Measurements from ENCODE around the gene PFDN2. TPM values are rescaled to one million over a fixed set of nuclear protein-coding genes. Genes with fewer than 3 reads are reported as not detected.

PFDN2 gene
- polyA plus RNA-seq, 4 donors = 58.7 to 75.7 (median 73.8) TPM

- no peak for DNase-seq (ENCODE audit: low read depth in 4 of 4, low spot score in 3 of 4)
Observed at GRCh38 chr1:161061419-161061818, 56.4 kb downstream of the PFDN2 start.

- no peak for DNase-seq (ENCODE audit: low read depth in 4 of 4, low spot score in 3 of 4)
Observed at GRCh38 chr1:161059293-161059692, 58.5 kb downstream of the PFDN2 start.

DNA sequence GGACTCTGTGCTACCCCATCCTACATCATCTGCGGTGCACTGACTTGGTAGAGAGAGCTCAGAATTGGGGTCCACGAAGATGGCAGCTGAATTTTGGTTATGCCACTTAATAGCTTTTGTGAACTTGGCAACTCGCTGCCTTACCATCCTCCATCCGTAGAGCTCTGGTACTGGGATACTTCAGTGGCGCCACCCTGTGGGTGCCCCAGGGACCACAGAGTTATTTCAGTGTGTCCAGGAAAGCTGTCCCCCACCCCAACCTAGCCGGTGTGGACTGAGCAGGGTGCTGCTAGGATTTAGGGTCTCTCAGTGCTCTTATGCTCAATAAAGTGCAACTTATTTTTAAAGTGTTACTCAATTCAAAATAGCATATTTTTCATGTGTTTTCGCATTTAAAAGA lies 63.0 kb downstream of the PFDN2 start:
- DNase-seq (ENCODE audit: low read depth in 4 of 4, low spot score in 3 of 4) = no peak

DNA sequence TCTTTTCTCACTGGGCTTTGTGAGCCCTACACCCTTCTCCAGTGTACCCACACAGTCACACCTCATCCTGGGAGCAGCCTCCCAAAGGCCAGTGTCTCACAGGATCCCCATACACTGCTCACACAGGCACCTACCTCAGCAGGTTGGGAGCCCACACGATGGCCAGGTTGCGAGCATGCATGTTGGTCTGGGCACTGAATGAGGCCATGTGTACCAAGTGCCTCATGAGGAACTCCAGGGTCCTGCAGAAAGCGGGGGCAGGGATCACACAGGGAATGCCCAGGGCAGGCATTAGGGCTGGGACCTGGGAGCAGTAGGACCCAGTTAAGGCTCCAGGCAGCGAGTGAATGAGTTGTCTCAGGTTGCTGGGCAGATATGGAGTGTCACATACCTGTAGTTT lies 63.6 kb downstream of the PFDN2 start:
- DNase-seq (ENCODE audit: low read depth in 4 of 4, low spot score in 3 of 4) = no peak

- no peak for DNase-seq (ENCODE audit: low read depth in 4 of 4, low spot score in 3 of 4)
Observed at GRCh38 chr1:161052899-161053298, 64.9 kb downstream of the PFDN2 start.

DNA sequence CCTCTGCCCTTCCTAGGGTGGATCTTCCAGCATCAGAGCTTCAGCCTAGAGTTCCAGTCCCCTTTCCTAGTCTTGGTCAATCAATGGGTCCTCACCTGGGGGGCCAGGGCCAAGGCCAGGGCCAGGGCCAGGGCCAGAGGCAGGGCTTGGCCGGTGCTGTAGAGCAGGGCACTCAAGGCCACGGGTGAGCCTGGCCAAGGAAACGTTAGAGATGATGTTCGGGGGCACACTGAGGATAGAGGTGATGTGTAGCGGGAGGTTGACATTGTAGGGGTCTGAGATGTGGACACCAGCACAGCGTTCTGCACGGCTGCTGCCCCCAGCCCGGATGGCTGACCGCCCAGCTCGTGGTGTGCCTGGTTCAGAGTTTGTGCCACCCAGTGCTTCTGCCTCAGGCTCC lies 66.6 kb downstream of the PFDN2 start:
- no peak for DNase-seq (ENCODE audit: low read depth in 4 of 4, low spot score in 3 of 4)

Other genes with a start within 250 kb of the PFDN2 start
- gene ITLN1, start 232.9 kb downstream of the PFDN2 start, polyA plus RNA-seq (ENCODE audit: insufficient read length in 4 of 4) = 1 to 10 TPM in 3 of 4 donors, under 1 TPM in 1; 0.30 to 4.7 (median 1.9) TPM
- not detected for gene ITLN2, start 163.2 kb downstream of the PFDN2 start, polyA plus RNA-seq (ENCODE audit: insufficient read length in 4 of 4)
- 10 to 100 TPM; 11.1 to 98.1 (median 85.2) TPM for gene F11R, start 96.9 kb downstream of the PFDN2 start, polyA plus RNA-seq (ENCODE audit: insufficient read length in 4 of 4)
- gene TSTD1, start 79.1 kb downstream of the PFDN2 start, polyA plus RNA-seq (ENCODE audit: insufficient read length in 4 of 4) = 10 to 100 TPM in 3 of 4 donors, 1 to 10 TPM in 1; 9.5 to 75.7 (median 52.2) TPM
- gene USF1, start 72.1 kb downstream of the PFDN2 start, polyA plus RNA-seq (ENCODE audit: insufficient read length in 4 of 4) = 10 to 100 TPM; 51.0 to 68.9 (median 54.5) TPM
- gene ARHGAP30, start 48.1 kb downstream of the PFDN2 start, polyA plus RNA-seq (ENCODE audit: insufficient read length in 4 of 4) = 1 to 10 TPM; 2.2 to 3.8 (median 2.3) TPM
- gene NECTIN4, start 28.5 kb downstream of the PFDN2 start, polyA plus RNA-seq (ENCODE audit: insufficient read length in 4 of 4) = 1 to 10 TPM in 3 of 4 donors, under 1 TPM in 1; 0.14 to 7.3 (median 3.8) TPM
- gene KLHDC9, start 19.7 kb downstream of the PFDN2 start, polyA plus RNA-seq (ENCODE audit: insufficient read length in 4 of 4) = 10 to 100 TPM in 3 of 4 donors, 1 to 10 TPM in 1; 4.0 to 19.4 (median 17.3) TPM
- 10 to 100 TPM; 29.1 to 59.8 (median 48.6) TPM for gene NIT1, start 68 bp upstream of the PFDN2 start, polyA plus RNA-seq (ENCODE audit: insufficient read length in 4 of 4)
- gene DEDD, start 14.6 kb upstream of the PFDN2 start, polyA plus RNA-seq (ENCODE audit: insufficient read length in 4 of 4) = 10 to 100 TPM; 41.6 to 55.5 (median 48.9) TPM
- gene UFC1, start 35.9 kb upstream of the PFDN2 start, polyA plus RNA-seq (ENCODE audit: insufficient read length in 4 of 4) = 100 to 1,000 TPM; 136 to 169 (median 149) TPM
- 10 to 100 TPM; 44.9 to 55.2 (median 47.2) TPM for gene USP21, start 41.5 kb upstream of the PFDN2 start, polyA plus RNA-seq (ENCODE audit: insufficient read length in 4 of 4)
- 10 to 100 TPM; 31.9 to 63.1 (median 38.8) TPM for gene PPOX, start 48.4 kb upstream of the PFDN2 start, polyA plus RNA-seq (ENCODE audit: insufficient read length in 4 of 4)
- 10 to 100 TPM; 40.9 to 45.2 (median 42.3) TPM for gene B4GALT3, start 59.5 kb upstream of the PFDN2 start, polyA plus RNA-seq (ENCODE audit: insufficient read length in 4 of 4)
- 1 to 10 TPM in 1 of 4 donors, under 1 TPM in 3; 0.60 to 6.1 (median 0.79) TPM for gene ADAMTS4, start 81.0 kb upstream of the PFDN2 start, polyA plus RNA-seq (ENCODE audit: insufficient read length in 4 of 4)
- 100 to 1,000 TPM; 126 to 217 (median 189) TPM for gene NDUFS2, start 84.3 kb upstream of the PFDN2 start, polyA plus RNA-seq (ENCODE audit: insufficient read length in 4 of 4)
- gene FCER1G, start 97.3 kb upstream of the PFDN2 start, polyA plus RNA-seq (ENCODE audit: insufficient read length in 4 of 4) = 10 to 100 TPM; 13.1 to 39.3 (median 17.1) TPM
- 10 to 100 TPM in 1 of 4 donors, 1 to 10 TPM in 1, under 1 TPM in 1, not detected in 1; 0.73 to 87.7 (median 2.5) TPM for gene APOA2, start 105.6 kb upstream of the PFDN2 start, polyA plus RNA-seq (ENCODE audit: insufficient read length in 4 of 4)
- gene TOMM40L, start 108.0 kb upstream of the PFDN2 start, polyA plus RNA-seq (ENCODE audit: insufficient read length in 4 of 4) = 10 to 100 TPM in 3 of 4 donors, 1 to 10 TPM in 1; 9.9 to 15.4 (median 14.2) TPM
- 1 to 10 TPM; 1.9 to 3.5 (median 2.8) TPM for gene NR1I3, start 120.2 kb upstream of the PFDN2 start, polyA plus RNA-seq (ENCODE audit: insufficient read length in 4 of 4)
- 1 to 10 TPM in 3 of 4 donors, under 1 TPM in 1; 0.59 to 1.9 (median 1.4) TPM for gene PCP4L1, start 140.7 kb upstream of the PFDN2 start, polyA plus RNA-seq (ENCODE audit: insufficient read length in 4 of 4)
- gene MPZ, start 191.9 kb upstream of the PFDN2 start, polyA plus RNA-seq (ENCODE audit: insufficient read length in 4 of 4) = 1 to 10 TPM; 4.5 to 8.7 (median 6.0) TPM
- gene SDHC, start 196.3 kb upstream of the PFDN2 start, polyA plus RNA-seq (ENCODE audit: insufficient read length in 4 of 4) = 100 to 1,000 TPM; 167 to 271 (median 244) TPM
- 10 to 100 TPM in 3 of 4 donors, 1 to 10 TPM in 1; 1.2 to 14.6 (median 11.7) TPM for gene CFAP126, start 249.8 kb upstream of the PFDN2 start, polyA plus RNA-seq (ENCODE audit: insufficient read length in 4 of 4)

All from left renal pelvis (tissue), 4 donors.